ENCODE measurements around the gene CAPN9. TPM values are rescaled to one million over a fixed set of nuclear protein-coding genes. Genes with fewer than 3 reads are reported as not detected.

The CAPN9 gene
- total RNA-seq, 1 donor from 2014 or later = not detected

DNA sequence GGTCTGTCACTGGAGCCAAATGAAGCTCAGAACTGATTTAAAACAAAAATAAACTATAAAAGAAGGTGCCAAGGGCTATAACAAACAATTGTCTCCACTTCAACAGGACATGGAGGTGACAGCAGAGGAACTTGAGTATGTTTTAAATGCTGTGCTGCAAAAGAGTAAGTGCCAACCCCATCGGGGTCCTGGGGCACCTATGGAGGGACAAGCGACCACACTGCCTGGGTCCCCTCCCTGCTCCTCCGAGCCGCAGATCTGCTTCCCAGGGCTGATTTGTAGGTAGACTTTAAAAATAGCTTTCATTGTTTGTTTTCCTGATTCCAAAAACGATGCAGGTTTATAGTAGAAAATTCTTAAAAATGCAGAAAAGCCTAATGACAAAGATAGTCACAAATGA is 42.8 kb downstream of the CAPN9 start:
- no peaks in the 10 kb centered on the region for H3K27me3 ChIP-seq (ENCODE audit: control insufficient read depth, insufficient read depth, low read length)
- FAIRE-seq (no peak), DNase-seq (ENCODE audit: low read depth) (no peak)
- TF ChIP-seq, protein P1, sequence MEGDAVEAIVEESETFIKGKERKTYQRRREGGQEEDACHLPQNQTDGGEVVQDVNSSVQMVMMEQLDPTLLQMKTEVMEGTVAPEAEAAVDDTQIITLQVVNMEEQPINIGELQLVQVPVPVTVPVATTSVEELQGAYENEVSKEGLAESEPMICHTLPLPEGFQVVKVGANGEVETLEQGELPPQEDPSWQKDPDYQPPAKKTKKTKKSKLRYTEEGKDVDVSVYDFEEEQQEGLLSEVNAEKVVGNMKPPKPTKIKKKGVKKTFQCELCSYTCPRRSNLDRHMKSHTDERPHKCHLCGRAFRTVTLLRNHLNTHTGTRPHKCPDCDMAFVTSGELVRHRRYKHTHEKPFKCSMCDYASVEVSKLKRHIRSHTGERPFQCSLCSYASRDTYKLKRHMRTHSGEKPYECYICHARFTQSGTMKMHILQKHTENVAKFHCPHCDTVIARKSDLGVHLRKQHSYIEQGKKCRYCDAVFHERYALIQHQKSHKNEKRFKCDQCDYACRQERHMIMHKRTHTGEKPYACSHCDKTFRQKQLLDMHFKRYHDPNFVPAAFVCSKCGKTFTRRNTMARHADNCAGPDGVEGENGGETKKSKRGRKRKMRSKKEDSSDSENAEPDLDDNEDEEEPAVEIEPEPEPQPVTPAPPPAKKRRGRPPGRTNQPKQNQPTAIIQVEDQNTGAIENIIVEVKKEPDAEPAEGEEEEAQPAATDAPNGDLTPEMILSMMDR (IDR thresholded peaks at IDR 0.05; ENCODE audit: insufficient read depth, low read length, severe bottlenecking) = no peak
- no peak overlapping the region for H3K4me3 ChIP-seq (ENCODE audit: low read depth, low read length)
- no peaks in the 10 kb centered on the region for H3K36me3 ChIP-seq (ENCODE audit: control insufficient read depth, insufficient read depth, low read length)

DNA sequence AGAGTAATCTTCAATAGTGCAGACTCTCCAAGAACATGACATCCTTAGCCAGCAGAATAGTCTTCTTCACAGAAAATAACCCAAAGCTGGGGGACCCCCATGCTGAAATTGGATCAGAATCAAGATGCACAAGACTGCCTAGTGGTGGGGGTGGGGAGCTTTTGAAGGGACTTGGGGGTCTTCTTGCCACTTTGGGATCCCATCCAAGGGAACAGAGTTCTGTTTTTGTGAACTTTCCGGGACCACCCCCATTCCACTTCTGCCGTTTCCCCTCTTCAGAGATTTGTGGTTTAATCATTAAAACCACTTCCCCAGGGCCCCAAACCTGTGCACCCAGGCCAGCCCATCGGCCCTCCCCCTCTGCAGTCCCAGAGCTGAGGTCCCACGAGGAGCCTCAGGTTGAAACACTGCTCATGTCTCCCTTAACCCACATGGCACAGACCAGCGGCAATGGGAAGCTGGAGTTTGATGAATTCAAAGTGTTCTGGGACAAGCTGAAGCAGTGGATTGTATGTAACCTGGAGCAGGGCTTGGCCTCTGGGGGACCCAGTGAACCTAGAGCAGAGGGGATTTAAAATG is 44.9 kb downstream of the CAPN9 start:
- FAIRE-seq = no peak

DNA sequence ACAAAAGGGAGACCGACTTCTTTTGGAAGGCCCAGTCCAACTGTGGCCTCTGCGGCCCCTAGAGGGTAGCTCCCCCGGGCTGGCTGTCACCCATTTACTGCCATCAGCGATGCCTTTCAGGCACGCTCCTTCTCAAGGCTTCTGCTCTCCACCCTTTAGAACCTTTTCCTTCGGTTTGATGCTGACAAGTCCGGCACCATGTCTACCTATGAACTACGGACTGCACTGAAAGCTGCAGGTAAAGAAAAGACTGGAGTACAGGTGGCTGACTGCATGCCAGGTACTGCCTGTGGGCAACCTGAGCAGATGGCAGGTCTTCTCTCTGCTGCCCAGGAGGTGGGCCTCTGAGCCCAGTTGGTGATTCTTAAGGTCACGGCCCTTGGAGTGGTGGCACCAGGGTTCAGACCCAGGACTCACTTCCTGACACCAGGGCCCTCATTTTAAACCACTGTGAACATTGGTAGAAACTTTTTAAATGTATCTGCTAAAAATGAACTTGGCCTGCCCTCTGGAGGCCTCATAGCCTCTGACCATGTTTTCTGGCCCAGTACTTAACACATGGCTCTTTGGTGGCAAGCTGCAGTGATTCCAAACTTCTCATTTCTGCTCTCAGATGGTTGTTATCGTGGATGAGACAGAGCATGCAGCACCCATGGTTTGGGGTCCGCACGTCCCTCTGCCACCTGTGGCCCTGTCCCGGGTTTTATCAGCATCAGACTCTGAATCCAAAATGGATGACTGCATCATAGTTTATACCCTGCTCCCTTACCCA is 45.7 kb downstream of the CAPN9 start:
- Histone ChIP-seq H3K36me3 (ENCODE audit: control insufficient read depth, insufficient read depth, low read length) (no peaks in the 10 kb centered on the region), H3K4me3 (ENCODE audit: low read depth, low read length) (no peak overlapping the region), H3K27me3 (ENCODE audit: control insufficient read depth, insufficient read depth, low read length) (no peaks in the 10 kb centered on the region)
- peak; percentile 12 for DNase-seq (ENCODE audit: low read depth)
- TF ChIP-seq, protein P1 (IDR thresholded peaks at IDR 0.05; ENCODE audit: insufficient read depth, low read length, severe bottlenecking) = peak; percentile 23
- no peak for FAIRE-seq

More for the DNA sequence above, 44.9 kb downstream of the CAPN9 start:
- no peak for DNase-seq (ENCODE audit: low read depth)
- TF ChIP-seq, protein P1 (IDR thresholded peaks at IDR 0.05; ENCODE audit: insufficient read depth, low read length, severe bottlenecking) = no peak
- no peaks in the 10 kb centered on the region for H3K27me3 ChIP-seq (ENCODE audit: control insufficient read depth, insufficient read depth, low read length)
- H3K4me3 ChIP-seq (ENCODE audit: low read depth, low read length) = no peak overlapping the region
- no peaks in the 10 kb centered on the region for H3K36me3 ChIP-seq (ENCODE audit: control insufficient read depth, insufficient read depth, low read length)

DNA sequence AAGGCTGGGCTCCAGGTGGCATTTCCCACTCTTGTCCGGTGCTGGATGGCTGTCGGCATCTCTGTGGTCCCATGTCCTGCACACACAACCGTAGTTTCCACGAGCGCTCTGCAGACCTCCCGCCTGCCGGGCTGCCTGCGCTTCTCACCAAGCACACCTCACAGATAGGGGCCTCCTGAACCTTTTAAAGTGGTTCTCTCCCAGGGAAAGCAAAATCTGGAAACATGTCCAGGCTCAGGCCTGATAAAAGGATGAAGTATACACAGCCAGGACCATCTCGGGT is 46.2 kb downstream of the CAPN9 start:
- FAIRE-seq (no peak), DNase-seq (ENCODE audit: low read depth) (no peak)
- H3K36me3 ChIP-seq (ENCODE audit: control insufficient read depth, insufficient read depth, low read length) = no peaks in the 10 kb centered on the region
- H3K27me3 ChIP-seq (ENCODE audit: control insufficient read depth, insufficient read depth, low read length) = no peaks in the 10 kb centered on the region
- TF ChIP-seq, protein P1 (IDR thresholded peaks at IDR 0.05; ENCODE audit: insufficient read depth, low read length, severe bottlenecking) = no peak
- H3K4me3 ChIP-seq (ENCODE audit: low read depth, low read length) = no peak overlapping the region

DNA sequence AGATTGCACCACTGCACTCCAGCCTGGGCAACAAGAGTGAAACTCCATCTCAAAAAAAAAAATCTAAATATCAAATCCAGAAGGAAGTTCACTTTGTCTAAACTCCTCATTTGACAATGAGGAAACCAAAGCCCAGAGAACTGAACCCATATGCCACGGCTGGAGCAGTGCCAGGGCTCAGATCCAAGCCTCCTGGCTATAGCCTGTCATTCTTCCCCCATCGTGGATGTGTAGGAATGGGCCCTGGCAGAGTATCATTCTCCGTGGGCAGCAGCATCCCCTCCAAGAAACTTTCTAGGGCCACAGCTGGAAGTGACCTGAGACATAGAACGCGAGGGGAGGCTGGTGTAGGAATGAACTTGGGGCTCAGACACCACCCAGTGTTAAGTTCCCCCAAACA is 47.2 kb downstream of the CAPN9 start:
- Histone ChIP-seq H3K27me3 (ENCODE audit: control insufficient read depth, insufficient read depth, low read length) (no peaks in the 10 kb centered on the region), H3K4me3 (ENCODE audit: low read depth, low read length) (no peak overlapping the region), H3K36me3 (ENCODE audit: control insufficient read depth, insufficient read depth, low read length) (no peaks in the 10 kb centered on the region)
- DNase-seq (ENCODE audit: low read depth) (no peak), FAIRE-seq (no peak)
- TF ChIP-seq, protein P1 (IDR thresholded peaks at IDR 0.05; ENCODE audit: insufficient read depth, low read length, severe bottlenecking) = no peak

Data from bronchial epithelial cell (primary cell).